Cardiac fibroblast (primary cell): ENCODE measurements around the gene COQ4.

Experiments
- DNase-seq, 2 donors: peaks; one replicate each; pipeline versions ENCODE4 v3.0.0 to v3.0.0-alpha.2; 2010; ENCODE audit warnings: low read depth in 2 of 2
- H3K4me3 ChIP-seq, 2 donors: replicated peaks in 1 of 2; 1 replicate in 1 of 2; 2 replicates in 1 of 2; pipeline ENCODE4 v1.5.1; 2011; ENCODE audit warnings: low read depth in 2 of 2, low read length in 2 of 2, mild to moderate bottlenecking in 2 of 2, moderate library complexity in 1 of 2
- TF ChIP-seq, protein P1 (sequence below): IDR thresholded peaks from one replicate; pipeline ENCODE4 v1.5.1; 2011; ENCODE audit warnings: low read depth, mild to moderate bottlenecking, low read length, inconsistent platforms

Gene COQ4

GRCh38 chr9:128342971-128343680 is 20.5 kb downstream of the COQ4 start:
- TF ChIP-seq, protein P1, sequence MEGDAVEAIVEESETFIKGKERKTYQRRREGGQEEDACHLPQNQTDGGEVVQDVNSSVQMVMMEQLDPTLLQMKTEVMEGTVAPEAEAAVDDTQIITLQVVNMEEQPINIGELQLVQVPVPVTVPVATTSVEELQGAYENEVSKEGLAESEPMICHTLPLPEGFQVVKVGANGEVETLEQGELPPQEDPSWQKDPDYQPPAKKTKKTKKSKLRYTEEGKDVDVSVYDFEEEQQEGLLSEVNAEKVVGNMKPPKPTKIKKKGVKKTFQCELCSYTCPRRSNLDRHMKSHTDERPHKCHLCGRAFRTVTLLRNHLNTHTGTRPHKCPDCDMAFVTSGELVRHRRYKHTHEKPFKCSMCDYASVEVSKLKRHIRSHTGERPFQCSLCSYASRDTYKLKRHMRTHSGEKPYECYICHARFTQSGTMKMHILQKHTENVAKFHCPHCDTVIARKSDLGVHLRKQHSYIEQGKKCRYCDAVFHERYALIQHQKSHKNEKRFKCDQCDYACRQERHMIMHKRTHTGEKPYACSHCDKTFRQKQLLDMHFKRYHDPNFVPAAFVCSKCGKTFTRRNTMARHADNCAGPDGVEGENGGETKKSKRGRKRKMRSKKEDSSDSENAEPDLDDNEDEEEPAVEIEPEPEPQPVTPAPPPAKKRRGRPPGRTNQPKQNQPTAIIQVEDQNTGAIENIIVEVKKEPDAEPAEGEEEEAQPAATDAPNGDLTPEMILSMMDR, result no peak
- no peak for DNase-seq
- no peak overlapping the region for H3K4me3 ChIP-seq

DNA sequence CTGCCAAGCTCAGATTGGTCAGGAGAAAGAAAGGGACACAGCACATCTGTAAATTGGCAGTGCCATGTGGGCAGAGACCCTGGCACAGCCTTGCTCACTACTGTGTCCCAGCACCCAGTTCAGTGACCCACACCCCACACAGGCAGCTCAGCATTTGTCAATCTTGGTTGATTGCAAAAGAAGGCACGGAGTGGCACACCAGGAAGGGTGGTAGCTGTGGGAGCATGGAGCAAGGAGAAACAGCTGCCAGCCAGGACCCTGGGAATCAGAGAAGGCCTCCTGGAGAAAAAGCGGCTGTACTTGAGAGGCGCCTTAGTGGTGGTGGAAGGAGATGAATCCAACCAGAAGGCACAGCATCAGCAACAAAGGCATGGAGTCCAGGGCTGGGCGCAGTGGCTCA is 21.2 kb downstream of the COQ4 start:
- no peak for DNase-seq
- TF ChIP-seq, protein P1, result no peak
- no peak overlapping the region for H3K4me3 ChIP-seq

GRCh38 chr9:128344931-128345605 is 22.4 kb downstream of the COQ4 start:
- TF ChIP-seq, protein P1, result no peak
- no peak for DNase-seq
- H3K4me3 ChIP-seq, result no peak overlapping the region

- DNase-seq, result no peak
- no peak overlapping the region for H3K4me3 ChIP-seq
- TF ChIP-seq, protein P1, result no peak
These were observed 26.5 kb downstream of the COQ4 start for GRCh38 chr9:128349125-128349524.

- no peak overlapping the region for H3K4me3 ChIP-seq
- no peak for DNase-seq
- TF ChIP-seq, protein P1, result no peak
These were observed 27.1 kb downstream of the COQ4 start for GRCh38 chr9:128349772-128350171.

DNA sequence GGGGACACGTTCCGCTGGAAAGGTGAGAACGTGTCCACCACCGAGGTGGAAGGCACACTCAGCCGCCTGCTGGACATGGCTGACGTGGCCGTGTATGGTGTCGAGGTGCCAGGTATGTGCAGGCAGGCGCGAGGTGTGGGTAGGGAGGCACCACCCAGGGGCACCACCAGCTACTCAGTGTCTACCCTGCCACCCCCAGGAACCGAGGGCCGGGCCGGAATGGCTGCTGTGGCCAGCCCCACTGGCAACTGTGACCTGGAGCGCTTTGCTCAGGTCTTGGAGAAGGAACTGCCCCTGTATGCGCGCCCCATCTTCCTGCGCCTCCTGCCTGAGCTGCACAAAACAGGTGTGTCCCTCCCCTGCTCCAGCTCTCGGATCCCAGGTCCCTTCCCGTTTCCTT is 32.8 kb downstream of the COQ4 start:
- TF ChIP-seq, protein P1, result no peak
- DNase-seq, result no peak

More for the DNA sequence above, 32.8 kb downstream of the COQ4 start:
- no peak overlapping the region for H3K4me3 ChIP-seq
